SK-N-MC (cell line): ENCODE data around the gene MEIS3.
"Not testable (repeated sequence)": the region's sequence is repeated elsewhere in the genome, so short reads cannot be mapped to it uniquely, and the experiment has no call there.

Experiments
- DNase-seq: peaks from one replicate; pipeline ENCODE4 v3.0.0-alpha.2; 2011; ENCODE audit warnings: low read depth, low spot score
- H3K27ac ChIP-seq: fragments of 200-600 bp; sonication (generic); 2 replicates; pipeline ENCODE4 v1.5.1; 2016; ENCODE audit warnings: mixed run types
- H3K36me3 ChIP-seq: fragments of 200-600 bp; sonication (generic); 2 replicates; pipeline ENCODE4 v1.6.1; 2017; ENCODE audit warnings: antibody characterized with exemption, low read length, mixed read lengths; ENCODE audit not compliant: insufficient read depth
- H3K4me3 ChIP-seq: fragments of 200-600 bp; sonication (generic); 2 replicates; pipeline ENCODE4 v1.5.1; 2016
- H3K9ac ChIP-seq: fragments of 200-600 bp; sonication (generic); 2 replicates; pipeline ENCODE4 v1.8.0; 2017; ENCODE audit warnings: mixed run types, mixed read lengths; ENCODE audit not compliant: insufficient read length
- H3K9me3 ChIP-seq: fragments of 200-600 bp; sonication (generic); 2 replicates; pipeline ENCODE4 v1.6.1; 2017; ENCODE audit warnings: low read depth, mild to moderate bottlenecking, antibody characterized with exemption, low read length, moderate library complexity, mixed read lengths
- EZH2 ChIP-seq: fragments of 200-600 bp; sonication (generic); IDR thresholded peaks from one replicate; pipeline ENCODE4 v1.6.1; 2017; ENCODE audit warnings: antibody characterized with exemption
- FOXP2 ChIP-seq: optimal IDR thresholded peaks from 2 replicates; pipeline ENCODE3; 2011; ENCODE audit warnings: mild to moderate bottlenecking, moderate library complexity; ENCODE audit not compliant: insufficient read depth; ENCODE audit errors: extremely low read length, control extremely low read depth
- POLR2AphosphoS5 ChIP-seq: IDR thresholded peaks from 2 replicates; pipeline ENCODE4 v1.6.1; 2012; ENCODE audit warnings: mild to moderate bottlenecking, low read depth, low read length, borderline replicate concordance

Gene MEIS3

GRCh38 chr19:47419789-47420188, 462 bp upstream of the MEIS3 start:
- Histone ChIP-seq H3K27ac (no peak overlapping the region), H3K9me3 (no peaks in the 10 kb centered on the region), H3K36me3 (no peaks in the 10 kb centered on the region), H3K4me3 (no peak overlapping the region), H3K9ac (no peak overlapping the region)
- no peak for DNase-seq
- TF ChIP-seq FOXP2 (no peak), EZH2 (no peak)

GRCh38 chr19:47418692-47419029, 666 bp downstream of the MEIS3 start:
- H3K27ac ChIP-seq = no peak overlapping the region
- H3K9ac ChIP-seq = no peak overlapping the region
- DNase-seq = no peak
- peak overlapping the region; percentile 51; the same call in 1 of the 2 replicates for H3K4me3 ChIP-seq
- TF ChIP-seq POLR2AphosphoS5 (no peak), EZH2 (no peak), FOXP2 (no peak)
- no peaks in the 10 kb centered on the region for H3K36me3 ChIP-seq
- no peaks in the 10 kb centered on the region for H3K9me3 ChIP-seq

- TF ChIP-seq FOXP2 (no peak), POLR2AphosphoS5 (no peak), EZH2 (no peak)
- Histone ChIP-seq H3K9me3 (no peaks in the 10 kb centered on the region), H3K9ac (no peak overlapping the region), H3K27ac (no peak overlapping the region), H3K36me3 (no peaks in the 10 kb centered on the region), H3K4me3 (no peak overlapping the region; the same call in 1 of the 2 replicates)
- no peak for DNase-seq
Observed at GRCh38 chr19:47417746-47418691, 1.3 kb downstream of the MEIS3 start.

GRCh38 chr19:47417107-47417745, 2.1 kb downstream of the MEIS3 start:
- Histone ChIP-seq H3K9me3 (no peaks in the 10 kb centered on the region), H3K36me3 (no peaks in the 10 kb centered on the region), H3K27ac (no peak overlapping the region), H3K9ac (no peak overlapping the region), H3K4me3 (no peak overlapping the region)
- no peak for TF ChIP-seq EZH2
- no peak for TF ChIP-seq POLR2AphosphoS5
- TF ChIP-seq FOXP2 = no peak
- no peak for DNase-seq

- no peak overlapping the region for H3K27ac ChIP-seq
- no peaks in the 10 kb centered on the region for H3K9me3 ChIP-seq
- no peaks in the 10 kb centered on the region for H3K36me3 ChIP-seq
- TF ChIP-seq POLR2AphosphoS5 = no peak
- TF ChIP-seq EZH2 = no peak
- TF ChIP-seq FOXP2 = no peak
- H3K9ac ChIP-seq = no peak overlapping the region
- DNase-seq = no peak
- H3K4me3 ChIP-seq = no peak overlapping the region
Observed at GRCh38 chr19:47416643-47416985, 2.7 kb downstream of the MEIS3 start.

GRCh38 chr19:47415953-47416642, 3.2 kb downstream of the MEIS3 start:
- H3K9me3 ChIP-seq = no peaks in the 10 kb centered on the region
- H3K9ac ChIP-seq = no peak overlapping the region
- H3K4me3 ChIP-seq = no peak overlapping the region
- H3K27ac ChIP-seq = no peak overlapping the region
- H3K36me3 ChIP-seq = no peaks in the 10 kb centered on the region
- TF ChIP-seq EZH2 (no peak), POLR2AphosphoS5 (no peak)
- no peak for DNase-seq

GRCh38 chr19:47414469-47414868, 4.9 kb downstream of the MEIS3 start:
- H3K27ac ChIP-seq = no peak overlapping the region
- no peak overlapping the region for H3K4me3 ChIP-seq
- H3K9me3 ChIP-seq = no peaks in the 10 kb centered on the region
- no peaks in the 10 kb centered on the region for H3K36me3 ChIP-seq
- DNase-seq = no peak
- TF ChIP-seq EZH2 (no peak), POLR2AphosphoS5 (no peak), FOXP2 (no peak)
- no peak overlapping the region for H3K9ac ChIP-seq

GRCh38 chr19:47413941-47414340, 5.4 kb downstream of the MEIS3 start:
- no peaks in the 10 kb centered on the region for H3K36me3 ChIP-seq
- DNase-seq = no peak
- TF ChIP-seq EZH2 (no peak), POLR2AphosphoS5 (no peak), FOXP2 (no peak)
- no peaks in the 10 kb centered on the region for H3K9me3 ChIP-seq
- no peak overlapping the region for H3K9ac ChIP-seq
- no peak overlapping the region for H3K4me3 ChIP-seq
- no peak overlapping the region for H3K27ac ChIP-seq

- not testable (repeated sequence) for H3K4me3 ChIP-seq, H3K9me3 ChIP-seq, H3K27ac ChIP-seq, DNase-seq, H3K9ac ChIP-seq, H3K36me3 ChIP-seq
Observed at GRCh38 chr19:47411696-47412095, 7.6 kb downstream of the MEIS3 start.
